GM12872 (cell line): ENCODE results near the gene PDGFD.

ENCODE experiments used
- CTCF ChIP-seq: IDR thresholded peaks from 3 replicates; pipeline ENCODE4 v1.5.1; 2011; ENCODE audit warnings: low read depth, mild to moderate bottlenecking, low read length, moderate library complexity; ENCODE audit not compliant: insufficient read depth

PDGFD gene

GRCh38 chr11:103883856-103884255 lies 280.1 kb downstream of the PDGFD start:
- TF ChIP-seq CTCF: no peak

GRCh38 chr11:103883291-103883690 lies 280.7 kb downstream of the PDGFD start:
- no peak for TF ChIP-seq CTCF

GRCh38 chr11:103881584-103881983 lies 282.4 kb downstream of the PDGFD start:
- TF ChIP-seq CTCF: no peak

- TF ChIP-seq CTCF: no peak
Measured at GRCh38 chr11:103880968-103881367, 283.0 kb downstream of the PDGFD start.

GRCh38 chr11:103878646-103879045 lies 285.3 kb downstream of the PDGFD start:
- TF ChIP-seq CTCF: no peak

- peak; percentile 17; the same call in 1 of the 3 replicates for TF ChIP-seq CTCF
Measured at GRCh38 chr11:103877221-103877620, 286.7 kb downstream of the PDGFD start.

GRCh38 chr11:103875855-103876510 lies 288.0 kb downstream of the PDGFD start:
- no peak for TF ChIP-seq CTCF
